DOHH2 (cell line): Measurements from ENCODE around the gene TUG1.

Experiments used
- H3F3A ChIP-seq: fragments of 200-600 bp; sonication (generic), shearing (Covaris generic); 2 replicates; pipeline ENCODE4 v1.6.0; 2016; ENCODE audit warnings: antibody characterized with exemption, mild to moderate bottlenecking; ENCODE audit not compliant: control insufficient read depth, insufficient read depth
- H3K27ac ChIP-seq: fragments of 200-600 bp; sonication (generic); 2 replicates; pipeline ENCODE4 v1.5.1; 2014; ENCODE audit warnings: low read depth, mild to moderate bottlenecking, low read length, moderate library complexity
- H3K27me3 ChIP-seq: fragments of 200-600 bp; sonication (generic); 2 replicates; pipeline ENCODE4 v1.6.1; 2014; ENCODE audit warnings: mild to moderate bottlenecking, low read length, mixed read lengths; ENCODE audit not compliant: control insufficient read depth
- H3K36me3 ChIP-seq: fragments of 200-600 bp; sonication (generic); 2 replicates; pipeline ENCODE4 v1.6.1; 2014; ENCODE audit warnings: mild to moderate bottlenecking, low read length, moderate library complexity, mixed read lengths; ENCODE audit not compliant: control insufficient read depth
- H3K4me1 ChIP-seq: fragments of 200-600 bp; sonication (generic); 2 replicates; pipeline ENCODE4 v1.6.1; 2014; ENCODE audit warnings: mild to moderate bottlenecking, low read length, mixed read lengths; ENCODE audit not compliant: control insufficient read depth
- H3K4me2 ChIP-seq: fragments of 200-600 bp; sonication (generic); 2 replicates; pipeline ENCODE4 v1.6.0; 2014; ENCODE audit warnings: mild to moderate bottlenecking, low read length, moderate library complexity
- H3K4me3 ChIP-seq: fragments of 200-600 bp; sonication (generic); 2 replicates; pipeline ENCODE4 v1.5.1; 2014; ENCODE audit warnings: mild to moderate bottlenecking, low read length, mixed read lengths
- H3K79me2 ChIP-seq: fragments of 200-600 bp; sonication (generic); 2 replicates; pipeline ENCODE4 v1.6.1; 2014; ENCODE audit warnings: mild to moderate bottlenecking, low read length, mixed read lengths; ENCODE audit not compliant: control insufficient read depth
- H3K9me2 ChIP-seq: fragments of 200-600 bp; sonication (generic); replicated peaks from 2 replicates; pipeline ENCODE4 v1.6.1; 2014; ENCODE audit warnings: mild to moderate bottlenecking, low read length, mixed read lengths; ENCODE audit not compliant: control insufficient read depth
- H3K9me3 ChIP-seq: fragments of 200-600 bp; sonication (generic); 2 replicates; pipeline ENCODE4 v1.6.1; 2014; ENCODE audit warnings: antibody characterized with exemption, low read length, mixed read lengths; ENCODE audit not compliant: control insufficient read depth, insufficient read depth
- H4K20me1 ChIP-seq: fragments of 200-600 bp; sonication (generic); 2 replicates; pipeline ENCODE4 v1.6.0; 2014; ENCODE audit warnings: low read depth, mild to moderate bottlenecking, antibody characterized with exemption, low read length, moderate library complexity; ENCODE audit not compliant: control insufficient read depth, insufficient read depth
- CTCF ChIP-seq: fragments of 200-600 bp; sonication (generic); IDR thresholded peaks from one replicate; pipeline ENCODE4 v1.5.1; 2014; ENCODE audit warnings: antibody characterized with exemption, mild to moderate bottlenecking, low read depth, low read length; ENCODE audit not compliant: poor library complexity, severe bottlenecking
- EZH2phosphoT487 ChIP-seq: fragments of 200-600 bp; sonication (generic); IDR thresholded peaks from 2 replicates; pipeline ENCODE4 v1.6.1; 2017; ENCODE audit warnings: borderline replicate concordance, mild to moderate bottlenecking, antibody characterized with exemption, low read length, moderate library complexity, mixed read lengths

TUG1 gene

GRCh38 chr22:30949934-30950660 lies 19.0 kb upstream of the TUG1 start:
- Histone ChIP-seq H3K4me1 (no peaks in the 10 kb centered on the region), H3K27ac (no peak overlapping the region), H3K9me3 (no peaks in the 10 kb centered on the region), H3K27me3 (no peaks in the 10 kb centered on the region), H3K9me2 (no peaks in the 10 kb centered on the region), H3K79me2 (no peaks in the 10 kb centered on the region), H3K4me2 (no peak overlapping the region), H3K4me3 (no peak overlapping the region), H4K20me1 (no peaks in the 10 kb centered on the region), H3K36me3 (peaks cover 90% of the 10 kb centered on the region), H3F3A (no peaks in the 10 kb centered on the region)
- TF ChIP-seq CTCF, result no peak
- no peak for TF ChIP-seq EZH2phosphoT487

- H3K4me2 ChIP-seq, result no peak overlapping the region
- H3K27ac ChIP-seq, result no peak overlapping the region
- no peak overlapping the region for H3K4me3 ChIP-seq
- H3K9me3 ChIP-seq, result no peaks in the 10 kb centered on the region
- H3K36me3 ChIP-seq, result peaks cover 90% of the 10 kb centered on the region
- H4K20me1 ChIP-seq, result no peaks in the 10 kb centered on the region
- no peak for TF ChIP-seq CTCF
- no peak for TF ChIP-seq EZH2phosphoT487
- H3K9me2 ChIP-seq, result no peaks in the 10 kb centered on the region
- H3K4me1 ChIP-seq, result no peaks in the 10 kb centered on the region
- no peaks in the 10 kb centered on the region for H3F3A ChIP-seq
- no peaks in the 10 kb centered on the region for H3K27me3 ChIP-seq
- H3K79me2 ChIP-seq, result peaks cover 4% of the 10 kb centered on the region; the same call in 1 of the 2 replicates
These were observed 15.9 kb upstream of the TUG1 start for GRCh38 chr22:30953206-30953605.

GRCh38 chr22:30955153-30955552 lies 13.9 kb upstream of the TUG1 start:
- H3K4me1 ChIP-seq, result peaks cover 12% of the 10 kb centered on the region
- TF ChIP-seq CTCF (no peak), EZH2phosphoT487 (no peak)
- no peaks in the 10 kb centered on the region for H3K27me3 ChIP-seq
- no peaks in the 10 kb centered on the region for H4K20me1 ChIP-seq
- H3K4me2 ChIP-seq, result no peak overlapping the region
- H3K27ac ChIP-seq, result no peak overlapping the region
- peaks cover 12% of the 10 kb centered on the region for H3K79me2 ChIP-seq
- peaks cover 82% of the 10 kb centered on the region for H3K36me3 ChIP-seq
- H3K9me2 ChIP-seq, result no peaks in the 10 kb centered on the region
- H3F3A ChIP-seq, result peaks cover 4% of the 10 kb centered on the region; the same call in 1 of the 2 replicates
- H3K9me3 ChIP-seq, result no peaks in the 10 kb centered on the region
- H3K4me3 ChIP-seq, result no peak overlapping the region
